GM19372 (cell line): ENCODE measurements around the gene RABIF.
"Not testable (repeated sequence)": the region's sequence is repeated elsewhere in the genome, so short reads cannot be mapped to it uniquely, and the experiment has no call there.

Experiments
- ATAC-seq: cut with Tn5 transposase; IDR thresholded peaks from one replicate; pipeline ENCODE4 v1.9.1; 2021; ENCODE audit warnings: mild to moderate bottlenecking, low read depth, moderate library complexity; ENCODE audit not compliant: unreplicated experiment

RABIF gene

DNA sequence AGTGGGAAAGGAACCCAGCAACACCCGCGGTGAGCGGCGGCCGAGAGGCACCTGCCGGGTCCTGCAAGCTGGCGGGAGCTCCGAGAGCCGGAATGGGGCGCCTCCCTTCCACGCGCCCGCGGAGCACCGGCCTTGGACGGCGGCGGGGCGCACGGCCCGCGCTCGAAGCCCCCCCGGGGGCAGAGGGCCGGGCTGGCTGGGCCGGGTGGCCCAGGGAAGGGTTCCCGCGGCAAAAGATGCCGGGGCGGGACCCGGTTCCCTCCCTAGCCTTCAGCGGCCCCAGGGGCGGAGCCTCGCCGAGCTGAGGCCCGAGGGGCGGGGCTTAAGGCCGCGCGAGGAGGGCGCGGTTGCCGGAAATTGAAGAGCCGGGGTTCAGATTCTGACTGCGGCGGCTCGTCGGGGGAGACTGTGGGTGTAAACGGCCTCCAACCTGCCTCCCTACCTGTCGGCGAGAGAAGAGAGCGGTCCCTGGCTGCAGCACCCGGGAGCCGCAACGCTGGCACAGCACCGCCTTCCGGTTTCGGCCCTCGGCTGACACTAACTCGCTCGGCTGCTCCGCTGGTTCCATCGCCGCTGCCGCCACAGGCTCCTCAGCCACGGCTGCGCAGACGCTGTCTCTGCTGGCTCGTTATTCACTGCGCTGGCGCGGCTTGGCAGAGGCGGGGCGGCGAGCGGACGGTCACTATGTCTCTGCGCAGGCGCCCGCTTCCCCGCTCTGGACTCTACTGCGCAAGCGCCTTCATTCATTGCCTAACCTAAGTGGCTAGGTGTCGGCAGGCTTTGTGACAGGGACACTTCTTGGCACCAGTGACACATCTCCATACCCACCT is at the start of gene RABIF:
TSS of gene RABIF (minus strand) at position 619 of the 830 bp plus-strand sequence. CDS start at position 568, 51 bp downstream.
- ATAC-seq: peak; percentile 94

DNA sequence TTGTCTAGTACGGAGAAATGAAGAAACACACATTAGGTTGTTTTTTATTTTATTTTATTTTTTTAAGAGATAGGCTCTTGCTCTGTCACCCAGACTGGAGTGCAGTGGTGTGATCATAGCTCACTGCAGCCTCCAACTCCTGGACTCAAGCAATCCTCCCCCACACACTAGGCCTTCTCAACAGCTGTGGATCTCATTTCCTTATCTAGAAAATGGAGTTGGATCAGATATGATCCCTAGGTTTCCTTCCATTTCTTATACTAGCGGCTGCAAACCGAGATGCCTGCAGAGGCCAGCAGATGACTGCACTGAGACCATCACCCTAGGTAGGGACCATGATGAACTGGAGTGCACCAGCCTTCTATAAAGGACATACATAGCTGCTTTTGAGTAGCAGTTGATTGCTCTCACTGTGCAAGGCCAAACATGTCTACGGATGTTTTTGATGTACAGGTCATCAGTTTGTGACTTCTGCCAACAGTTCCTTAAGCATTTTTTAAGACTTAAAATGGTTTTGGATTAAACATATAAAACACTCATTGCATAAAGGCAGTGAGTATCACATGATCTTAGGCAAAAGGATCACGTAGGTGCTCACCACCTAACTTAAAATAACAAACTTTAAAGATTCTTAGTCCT is 49.5 kb upstream of the RABIF start:
- ATAC-seq: no peak

DNA sequence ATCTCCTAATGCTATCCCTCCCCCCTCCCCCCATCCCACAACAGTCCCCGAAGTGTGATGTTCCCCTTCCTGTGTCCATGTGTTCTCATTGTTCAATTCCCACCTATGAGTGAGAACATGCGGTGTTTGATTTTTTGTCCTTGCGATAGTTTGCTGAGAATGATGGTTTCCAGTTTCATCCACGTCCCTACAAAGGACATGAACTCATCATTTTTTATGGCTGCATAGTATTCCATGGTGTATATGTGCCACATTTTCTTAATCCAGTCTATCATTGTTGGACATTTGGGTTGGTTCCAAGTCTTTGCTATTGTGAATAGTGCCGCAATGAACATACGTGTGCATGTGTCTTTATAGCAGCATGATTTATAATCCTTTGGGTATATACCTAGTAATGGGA is 47.5 kb upstream of the RABIF start:
- ATAC-seq: not testable (repeated sequence)

DNA sequence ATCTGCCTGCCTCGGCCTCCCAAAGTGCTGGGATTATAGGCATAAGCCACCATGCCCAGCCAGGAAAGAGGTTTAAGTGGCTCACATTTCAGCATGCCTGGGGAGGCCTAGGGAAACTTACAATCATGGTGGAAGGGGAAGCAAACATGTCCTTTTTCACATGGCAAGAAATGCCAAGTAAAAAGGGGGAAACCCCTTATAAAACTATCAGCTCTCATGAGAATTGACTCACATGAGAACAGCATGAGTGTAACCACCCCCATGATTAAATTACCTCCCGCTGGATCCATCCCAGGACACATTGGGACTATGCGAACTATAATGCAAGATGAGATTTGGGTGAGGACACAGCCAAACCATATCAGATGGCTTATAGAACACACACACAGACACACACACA is 46.9 kb upstream of the RABIF start:
- ATAC-seq: no peak

DNA sequence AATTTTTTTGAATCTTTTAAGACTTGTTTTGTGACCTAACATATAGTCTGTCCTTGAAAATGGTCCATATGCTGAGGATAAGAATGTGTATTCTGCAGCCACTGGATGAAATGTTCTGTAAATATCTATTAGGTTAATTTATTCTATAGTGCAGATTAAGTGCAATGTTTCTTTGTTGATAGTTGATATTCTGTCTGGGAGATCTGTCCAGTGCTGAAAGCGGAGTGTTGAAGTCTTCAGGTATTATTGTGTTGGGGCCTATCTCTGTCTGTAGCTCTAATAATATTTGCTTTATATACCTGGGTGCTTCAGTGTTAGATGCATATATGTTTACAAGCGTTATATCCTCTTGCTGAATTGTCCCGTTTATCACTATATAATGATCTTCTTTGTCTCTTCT is 45.8 kb upstream of the RABIF start:
- ATAC-seq: no peak

DNA sequence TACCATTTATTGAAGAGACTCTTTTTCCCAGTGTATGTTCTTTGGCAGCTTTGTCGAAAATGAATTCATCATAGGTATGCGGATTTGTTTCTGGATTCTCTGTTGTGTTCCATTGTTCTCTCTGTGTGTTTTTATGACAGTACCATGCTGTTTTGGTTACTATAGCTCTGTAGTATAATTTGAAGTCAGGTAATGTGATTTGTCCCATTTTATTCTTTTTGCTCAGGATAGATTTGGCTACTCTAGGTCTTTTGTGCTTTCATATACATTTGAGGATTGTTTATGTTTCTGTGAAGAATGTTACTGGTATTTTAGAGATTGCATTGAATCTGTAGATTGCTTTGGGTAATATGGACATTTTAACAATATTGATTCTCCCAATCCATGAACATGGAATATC is 43.5 kb upstream of the RABIF start:
- no peak for ATAC-seq

GRCh38 chr1:202926581-202927491 is 37.9 kb upstream of the RABIF start, which contains the start of gene KLHL12:
Gene KLHL12, minus strand, starts transcription at chr1:202927234. Its CDS starts 2,072 bp downstream, at chr1:202925162.
- peak; percentile 91 for ATAC-seq

- no peak for ATAC-seq
Observed at GRCh38 chr1:202923533-202923932, 34.6 kb upstream of the RABIF start.

DNA sequence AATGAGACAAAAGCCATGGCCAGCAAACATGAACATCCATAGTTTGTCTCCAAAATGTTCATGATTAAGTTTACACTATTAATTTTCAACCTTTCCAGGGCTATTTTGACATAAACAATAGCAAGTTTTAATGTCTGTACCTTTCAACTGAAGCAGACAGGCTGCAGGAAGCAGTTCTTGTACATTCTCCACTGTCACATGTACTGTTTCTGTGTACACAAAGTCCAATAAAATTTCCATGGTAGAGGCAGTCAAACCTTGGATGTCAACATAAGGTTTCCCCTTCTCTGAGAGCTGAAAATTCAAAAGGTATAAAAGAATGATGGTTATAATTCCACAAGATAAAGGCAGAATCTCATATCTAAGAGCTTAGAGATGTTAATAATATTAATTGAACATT is 30.7 kb upstream of the RABIF start:
- no peak for ATAC-seq

- no peak for ATAC-seq
Observed at GRCh38 chr1:202915146-202915545, 26.2 kb upstream of the RABIF start.

DNA sequence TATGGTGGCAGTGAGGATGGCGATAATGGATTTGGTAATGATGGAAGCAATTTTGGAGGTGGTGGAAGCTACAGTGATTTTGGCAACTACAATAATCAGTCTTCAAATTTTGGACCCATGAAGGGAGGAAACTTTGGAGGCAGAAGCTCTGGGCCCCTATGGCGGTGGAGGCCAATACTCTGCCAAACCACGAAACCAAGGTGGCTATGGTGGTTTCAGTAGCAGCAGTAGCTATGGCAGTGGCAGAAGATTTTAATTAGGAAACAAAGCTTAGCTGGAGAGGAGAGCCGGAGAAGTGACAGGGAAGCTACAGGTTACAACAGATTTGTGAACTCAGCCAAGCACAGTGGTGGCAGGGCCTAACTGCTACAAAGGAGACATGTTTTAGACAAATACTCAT is 23.5 kb upstream of the RABIF start:
- not testable (repeated sequence) for ATAC-seq

- no peak for ATAC-seq
Observed at GRCh38 chr1:202909494-202909893, 20.5 kb upstream of the RABIF start.

DNA sequence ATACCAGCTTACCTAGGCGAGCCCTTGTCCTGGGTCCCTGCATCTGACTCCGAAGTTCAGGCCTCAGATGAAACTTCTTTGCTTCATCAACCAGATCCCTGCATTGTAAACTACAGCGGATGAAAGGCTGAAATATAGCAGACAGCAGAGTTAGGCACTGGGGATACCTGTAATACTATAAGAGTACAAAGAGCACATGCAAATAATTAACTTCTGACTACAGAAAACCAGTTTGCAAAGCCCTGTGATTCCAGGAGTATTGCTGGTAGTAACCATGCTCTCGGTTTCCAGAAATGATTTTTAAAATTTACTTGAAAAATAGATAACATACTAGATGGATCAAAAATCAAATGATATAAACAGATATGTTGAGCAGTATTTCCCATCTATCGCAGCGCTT is 20.0 kb upstream of the RABIF start:
- ATAC-seq: no peak

DNA sequence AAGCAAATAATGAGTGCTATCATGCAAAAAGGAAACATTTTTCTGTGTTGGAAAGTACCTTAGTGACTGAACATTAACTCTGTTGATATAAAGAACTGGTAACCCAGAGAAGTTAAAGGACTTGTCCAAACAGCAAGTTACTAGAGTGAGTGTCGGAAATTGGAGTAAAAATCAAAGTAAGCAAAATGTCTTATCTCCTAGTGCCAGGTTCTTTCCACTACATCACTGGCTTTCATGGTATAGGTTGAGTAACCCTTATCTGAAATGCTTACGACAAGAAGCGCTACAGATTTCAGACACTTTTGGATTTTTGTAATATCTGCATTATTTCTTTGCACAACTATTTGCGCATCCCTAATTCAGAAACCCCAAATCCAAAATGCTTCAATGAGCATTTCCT is 16.4 kb upstream of the RABIF start:
- ATAC-seq: no peak

DNA sequence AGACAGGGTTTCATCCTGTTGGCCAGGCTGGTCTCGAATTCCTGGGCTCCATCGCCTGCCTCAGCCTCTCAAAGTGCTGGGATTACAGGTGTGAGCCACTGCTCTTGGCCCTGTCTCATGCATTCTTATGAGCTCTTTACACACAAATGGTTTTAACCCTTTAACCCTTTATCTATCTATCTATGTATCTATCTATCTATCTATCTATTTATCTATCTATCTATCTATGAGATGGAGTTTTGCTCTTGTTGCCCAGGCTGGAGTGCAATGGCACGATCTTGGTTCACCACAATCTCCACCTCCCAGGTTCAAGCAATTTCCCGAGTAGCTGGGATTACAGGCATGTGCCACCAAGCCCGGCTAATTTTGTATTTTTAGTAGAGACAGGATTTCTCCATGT is 14.9 kb upstream of the RABIF start:
- not testable (repeated sequence) for ATAC-seq

DNA sequence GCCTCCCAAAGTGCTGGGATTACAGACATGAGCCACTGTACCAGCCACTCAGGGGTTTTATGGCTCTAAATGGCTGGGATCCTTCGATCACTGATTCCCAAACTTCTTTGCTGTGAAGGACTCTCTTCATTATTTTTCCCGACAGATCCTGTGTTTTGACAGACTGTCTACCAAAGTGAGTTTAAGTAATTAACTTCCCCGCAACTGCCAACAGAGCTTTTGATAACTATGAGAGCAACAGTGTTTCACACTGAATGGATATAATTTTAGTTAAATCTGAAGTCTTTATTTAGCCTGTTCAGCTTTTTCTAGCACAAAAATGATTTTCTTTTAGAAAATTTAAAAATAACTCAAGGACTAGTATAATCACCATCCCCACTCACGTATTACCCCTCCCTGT is 12.6 kb upstream of the RABIF start:
- no peak for ATAC-seq

DNA sequence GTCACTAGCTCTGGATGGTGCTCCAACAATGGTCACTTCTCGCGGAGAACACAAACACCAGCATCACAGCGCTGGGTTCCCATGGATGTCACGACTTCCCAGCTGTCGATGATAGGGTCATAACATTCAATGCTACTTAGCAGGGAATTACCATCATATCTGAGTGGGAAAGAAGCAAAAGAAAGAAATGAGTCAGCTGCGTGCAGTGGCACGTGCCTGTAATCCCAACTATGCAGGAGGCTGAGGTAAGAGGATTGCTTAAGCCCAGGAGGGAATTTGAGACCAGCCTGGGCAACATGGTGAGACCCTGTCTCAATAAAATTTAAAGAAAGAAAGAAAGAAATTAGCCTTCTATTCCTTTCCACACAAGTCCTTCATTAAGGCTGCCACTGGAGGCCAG is 3.6 kb upstream of the RABIF start:
- no peak for ATAC-seq

GRCh38 chr1:202890392-202890791 is 1.4 kb upstream of the RABIF start:
- ATAC-seq: no peak

GRCh38 chr1:202888221-202888530 is 773 bp downstream of the RABIF start:
- no peak for ATAC-seq

DNA sequence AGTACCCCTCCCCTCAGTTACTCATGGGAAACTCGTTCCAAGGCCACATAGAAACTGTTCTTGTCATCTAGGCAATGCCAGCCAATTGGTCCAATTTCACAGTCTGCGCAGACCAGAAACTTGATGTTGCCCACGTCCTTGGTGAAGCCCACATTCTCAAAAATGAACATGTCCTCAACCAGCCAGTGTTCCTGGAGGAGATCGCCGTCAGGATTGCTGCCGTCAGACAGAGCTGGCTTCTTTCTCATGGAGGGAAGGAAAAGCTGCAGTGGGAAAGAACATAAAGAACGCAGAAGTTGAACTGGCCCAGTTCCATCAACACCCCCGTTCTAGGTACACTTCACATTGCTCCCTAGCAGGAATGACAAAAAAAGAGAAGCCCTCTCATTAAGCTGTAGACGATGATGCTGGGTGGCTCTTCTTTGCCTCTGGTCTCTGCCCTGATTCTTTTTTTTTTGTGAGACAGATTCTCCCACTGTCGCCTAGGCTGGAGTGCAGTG is 7.9 kb downstream of the RABIF start:
- ATAC-seq: no peak

GRCh38 chr1:202880062-202880461 is 8.9 kb downstream of the RABIF start:
- ATAC-seq: no peak
